ENCODE measurements around the gene VSTM2L. TPM values are rescaled to one million over a fixed set of nuclear protein-coding genes. Genes with fewer than 3 reads are reported as not detected.

VSTM2L gene
- total RNA-seq, 3 donors from 2014 or later (not counting 1 experiment from before 2014, with no cell fraction given), result 0.18 TPM; not detected in 2

DNA sequence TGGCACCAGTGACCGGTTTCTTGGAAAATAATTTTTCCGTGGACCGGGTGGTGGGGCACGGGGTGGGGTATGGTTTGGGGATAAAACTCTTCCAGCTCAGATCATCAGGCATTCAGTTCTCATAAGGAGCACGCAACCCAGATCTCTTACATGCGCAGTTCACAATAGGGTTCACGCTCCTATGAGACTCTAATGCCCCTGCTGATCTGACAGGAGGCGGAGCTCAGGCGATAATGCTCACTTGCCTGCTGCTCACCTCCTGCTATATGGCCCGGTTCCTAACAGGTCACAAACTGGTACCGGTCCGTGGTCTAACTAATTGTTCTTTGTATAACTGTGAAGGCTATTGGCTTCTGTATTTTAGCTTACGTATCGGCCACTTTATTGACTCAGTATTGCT lies 51.7 kb downstream of the VSTM2L start:
- Mint-ChIP-seq H3K9me3 (no peaks in the 10 kb centered on the region), H3K27me3 (ENCODE audit: low read depth in 2 of 2) (peaks cover 0 to 6% of the 10 kb centered on the region in 2 donors), H3K36me3 (no peaks in the 10 kb centered on the region), H3K4me1 (no peaks in the 10 kb centered on the region), H3K27ac (no peak overlapping the region), H3K4me3 (no peak overlapping the region)
- Histone ChIP-seq H3K36me3 (ENCODE audit: control insufficient read depth, insufficient read depth, low read length) (no peaks in the 10 kb centered on the region), H3K27ac (ENCODE audit: low read length) (no peak overlapping the region), H3K9me3 (ENCODE audit: control insufficient read depth, insufficient read depth, low read length) (no peaks in the 10 kb centered on the region), H3K27me3 (ENCODE audit: control insufficient read depth, insufficient read depth, low read length) (no peaks in the 10 kb centered on the region), H3K4me3 (ENCODE audit: low read length) (no peak overlapping the region), H3K4me1 (ENCODE audit: control insufficient read depth, insufficient read depth, low read length) (no peaks in the 10 kb centered on the region)
- ATAC-seq (no peak), DNase-seq (no peak)
- TF ChIP-seq, protein P1, sequence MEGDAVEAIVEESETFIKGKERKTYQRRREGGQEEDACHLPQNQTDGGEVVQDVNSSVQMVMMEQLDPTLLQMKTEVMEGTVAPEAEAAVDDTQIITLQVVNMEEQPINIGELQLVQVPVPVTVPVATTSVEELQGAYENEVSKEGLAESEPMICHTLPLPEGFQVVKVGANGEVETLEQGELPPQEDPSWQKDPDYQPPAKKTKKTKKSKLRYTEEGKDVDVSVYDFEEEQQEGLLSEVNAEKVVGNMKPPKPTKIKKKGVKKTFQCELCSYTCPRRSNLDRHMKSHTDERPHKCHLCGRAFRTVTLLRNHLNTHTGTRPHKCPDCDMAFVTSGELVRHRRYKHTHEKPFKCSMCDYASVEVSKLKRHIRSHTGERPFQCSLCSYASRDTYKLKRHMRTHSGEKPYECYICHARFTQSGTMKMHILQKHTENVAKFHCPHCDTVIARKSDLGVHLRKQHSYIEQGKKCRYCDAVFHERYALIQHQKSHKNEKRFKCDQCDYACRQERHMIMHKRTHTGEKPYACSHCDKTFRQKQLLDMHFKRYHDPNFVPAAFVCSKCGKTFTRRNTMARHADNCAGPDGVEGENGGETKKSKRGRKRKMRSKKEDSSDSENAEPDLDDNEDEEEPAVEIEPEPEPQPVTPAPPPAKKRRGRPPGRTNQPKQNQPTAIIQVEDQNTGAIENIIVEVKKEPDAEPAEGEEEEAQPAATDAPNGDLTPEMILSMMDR (IDR thresholded peaks at IDR 0.05), result no peak
- 92% methylated on average over 13 of the region's 14 CpGs for WGBS (ENCODE audit: insufficient coverage)
- intact Hi-C loops (cut with micrococcal nuclease), result no loop called here

DNA sequence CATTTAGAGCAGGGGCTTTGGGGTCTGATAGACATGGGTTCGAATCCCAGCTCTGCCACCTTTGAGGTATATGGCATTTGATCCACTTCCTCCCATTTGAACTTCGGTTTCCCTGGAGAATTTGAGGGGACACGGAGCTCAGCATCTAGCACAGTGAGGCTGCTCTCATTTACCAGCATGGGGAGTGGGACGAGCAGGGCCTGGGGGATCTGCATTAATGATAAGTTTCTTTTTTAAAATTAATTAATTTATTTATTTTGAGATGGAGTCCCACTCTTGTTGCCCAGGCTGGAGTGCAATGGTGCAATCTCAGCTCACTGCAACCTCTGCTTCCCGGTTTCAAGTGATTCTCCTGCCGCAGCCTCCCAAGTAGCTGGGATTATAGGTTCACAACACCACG lies 52.6 kb downstream of the VSTM2L start:
- 89% methylated on average over 7 of the region's 7 CpGs for WGBS (ENCODE audit: insufficient coverage)
- Histone ChIP-seq H3K27me3 (ENCODE audit: control insufficient read depth, insufficient read depth, low read length) (no peaks in the 10 kb centered on the region), H3K36me3 (ENCODE audit: control insufficient read depth, insufficient read depth, low read length) (no peaks in the 10 kb centered on the region), H3K4me3 (ENCODE audit: low read length) (no peak overlapping the region), H3K4me1 (ENCODE audit: control insufficient read depth, insufficient read depth, low read length) (no peaks in the 10 kb centered on the region), H3K27ac (ENCODE audit: low read length) (no peak overlapping the region), H3K9me3 (ENCODE audit: control insufficient read depth, insufficient read depth, low read length) (no peaks in the 10 kb centered on the region)
- TF ChIP-seq, protein P1 (IDR thresholded peaks at IDR 0.05), result no peak
- Mint-ChIP-seq H3K4me1 (no peaks in the 10 kb centered on the region), H3K27me3 (ENCODE audit: low read depth in 2 of 2) (peaks cover 0 to 6% of the 10 kb centered on the region in 2 donors), H3K9me3 (no peaks in the 10 kb centered on the region), H3K36me3 (no peaks in the 10 kb centered on the region), H3K4me3 (no peak overlapping the region), H3K27ac (no peak overlapping the region)
- DNase-seq, result no peak
- ATAC-seq, result no peak
- intact Hi-C loops (cut with micrococcal nuclease), result no loop called here

DNA sequence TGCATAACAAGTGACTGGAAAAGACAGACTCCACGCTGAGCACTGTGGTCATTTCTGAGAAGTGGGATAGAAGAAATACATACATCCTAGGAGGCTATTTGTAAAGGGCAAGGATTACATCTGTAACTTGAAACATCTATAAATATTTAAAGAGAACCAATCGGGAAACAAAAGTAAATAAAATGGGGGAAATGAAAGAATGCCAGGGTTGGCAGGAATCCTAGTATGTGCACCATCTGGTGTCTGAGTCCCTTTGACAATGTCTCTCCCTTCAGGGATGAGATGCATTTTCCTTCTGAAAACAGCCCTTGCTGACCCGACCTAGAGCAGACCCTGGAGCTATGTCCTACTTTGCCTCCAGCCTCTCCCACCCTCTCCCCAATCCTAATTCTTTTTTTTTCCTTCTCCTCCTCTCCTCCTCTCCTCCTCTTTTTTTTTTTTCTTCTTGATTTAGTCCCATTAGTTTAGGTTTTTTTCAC lies 53.2 kb downstream of the VSTM2L start:
- H3K27ac ChIP-seq (ENCODE audit: low read length), result no peak overlapping the region
- peaks cover 0 to 6% of the 10 kb centered on the region in 2 donors for H3K27me3 Mint-ChIP-seq (ENCODE audit: low read depth in 2 of 2)
- DNase-seq, result no peak

More for the DNA sequence above, 53.2 kb downstream of the VSTM2L start:
- WGBS (ENCODE audit: insufficient coverage), result 72% methylated on average over 2 of the region's 3 CpGs
- no peaks in the 10 kb centered on the region for H3K4me1 ChIP-seq (ENCODE audit: control insufficient read depth, insufficient read depth, low read length)
- ATAC-seq, result no peak
- no peak overlapping the region for H3K4me3 ChIP-seq (ENCODE audit: low read length)
- no peaks in the 10 kb centered on the region for H3K9me3 ChIP-seq (ENCODE audit: control insufficient read depth, insufficient read depth, low read length)
- no peaks in the 10 kb centered on the region for H3K27me3 ChIP-seq (ENCODE audit: control insufficient read depth, insufficient read depth, low read length)
- Mint-ChIP-seq H3K9me3 (no peaks in the 10 kb centered on the region), H3K4me1 (no peaks in the 10 kb centered on the region), H3K36me3 (no peaks in the 10 kb centered on the region), H3K27ac (no peak overlapping the region), H3K4me3 (no peak overlapping the region)
- intact Hi-C loops (cut with micrococcal nuclease), result no loop called here
- TF ChIP-seq, protein P1 (IDR thresholded peaks at IDR 0.05), result no peak
- H3K36me3 ChIP-seq (ENCODE audit: control insufficient read depth, insufficient read depth, low read length), result no peaks in the 10 kb centered on the region
